Measurements from ENCODE around the gene MXD3.

DNA sequence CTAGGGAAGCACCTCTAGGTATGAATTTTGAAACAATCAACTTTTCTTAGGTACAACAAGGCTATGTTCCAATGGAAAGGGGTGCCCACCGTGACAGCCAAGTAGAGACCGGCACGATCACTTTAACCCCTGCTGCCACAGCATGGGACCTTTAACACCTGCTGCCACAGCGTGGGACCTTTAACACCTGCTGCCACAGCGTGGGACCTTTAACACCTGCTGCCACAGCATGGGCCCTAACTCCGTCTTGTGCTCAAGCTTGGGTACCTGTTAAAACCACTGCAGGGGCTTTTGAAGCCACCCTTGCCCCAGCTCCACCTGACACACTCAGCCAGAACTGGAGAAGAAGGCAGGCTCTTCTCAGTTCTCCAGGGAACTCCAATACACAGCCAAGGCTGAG lies 18.2 kb upstream of the MXD3 start:
- TF ChIP-seq, protein P1, sequence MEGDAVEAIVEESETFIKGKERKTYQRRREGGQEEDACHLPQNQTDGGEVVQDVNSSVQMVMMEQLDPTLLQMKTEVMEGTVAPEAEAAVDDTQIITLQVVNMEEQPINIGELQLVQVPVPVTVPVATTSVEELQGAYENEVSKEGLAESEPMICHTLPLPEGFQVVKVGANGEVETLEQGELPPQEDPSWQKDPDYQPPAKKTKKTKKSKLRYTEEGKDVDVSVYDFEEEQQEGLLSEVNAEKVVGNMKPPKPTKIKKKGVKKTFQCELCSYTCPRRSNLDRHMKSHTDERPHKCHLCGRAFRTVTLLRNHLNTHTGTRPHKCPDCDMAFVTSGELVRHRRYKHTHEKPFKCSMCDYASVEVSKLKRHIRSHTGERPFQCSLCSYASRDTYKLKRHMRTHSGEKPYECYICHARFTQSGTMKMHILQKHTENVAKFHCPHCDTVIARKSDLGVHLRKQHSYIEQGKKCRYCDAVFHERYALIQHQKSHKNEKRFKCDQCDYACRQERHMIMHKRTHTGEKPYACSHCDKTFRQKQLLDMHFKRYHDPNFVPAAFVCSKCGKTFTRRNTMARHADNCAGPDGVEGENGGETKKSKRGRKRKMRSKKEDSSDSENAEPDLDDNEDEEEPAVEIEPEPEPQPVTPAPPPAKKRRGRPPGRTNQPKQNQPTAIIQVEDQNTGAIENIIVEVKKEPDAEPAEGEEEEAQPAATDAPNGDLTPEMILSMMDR (IDR thresholded peaks at IDR 0.05): no peak
- no peak for TF ChIP-seq POLR2A (IDR thresholded peaks at IDR 0.05)
